Left kidney (tissue), 8 donors: ENCODE results near the gene NME9. TPM values are rescaled to one million over a fixed set of nuclear protein-coding genes. Genes with fewer than 3 reads are reported as not detected.
A peak's percentile ranks its signal among the peaks of the same experiment; 100 is the strongest.
"Not testable (repeated sequence)": the region's sequence is repeated elsewhere in the genome, so short reads cannot be mapped to it uniquely, and the experiment has no call there.

ENCODE experiments used
- DNase-seq: peaks from one replicate; pipeline ENCODE4 v3.0.0-alpha.2; 2013
- long read RNA-seq, 8 donors: transcript quantifications; one replicate each; lab custom pipeline, GENCODE V29; 2026
- polyA plus RNA-seq: library from polyadenylated mRNA; unstranded; fragments of 120-200 nt; gene quantifications from one replicate; pipeline ENCODE4 v1.2.1, GENCODE V29; 2013; ENCODE audit not compliant: insufficient read length

NME9 gene, protein sequence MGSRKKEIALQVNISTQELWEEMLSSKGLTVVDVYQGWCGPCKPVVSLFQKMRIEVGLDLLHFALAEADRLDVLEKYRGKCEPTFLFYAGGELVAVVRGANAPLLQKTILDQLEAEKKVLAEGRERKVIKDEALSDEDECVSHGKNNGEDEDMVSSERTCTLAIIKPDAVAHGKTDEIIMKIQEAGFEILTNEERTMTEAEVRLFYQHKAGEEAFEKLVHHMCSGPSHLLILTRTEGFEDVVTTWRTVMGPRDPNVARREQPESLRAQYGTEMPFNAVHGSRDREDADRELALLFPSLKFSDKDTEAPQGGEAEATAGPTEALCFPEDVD
- polyA plus RNA-seq: 4.8 TPM
- long read RNA-seq, donor 1: 0 reads
- long read RNA-seq, donor 2: 0 reads
- long read RNA-seq, donor 3: 0 reads
- long read RNA-seq, donor 4: 0 reads
- long read RNA-seq, donor 5: 0 reads
- long read RNA-seq, donor 6, partial matches to known transcripts: 26 of 26 reads
- long read RNA-seq, donor 6, other reads (novel, unspliced or antisense): 0 of 26 reads
- long read RNA-seq, donor 7: 0 reads
- long read RNA-seq, donor 8: 0 reads

DNA sequence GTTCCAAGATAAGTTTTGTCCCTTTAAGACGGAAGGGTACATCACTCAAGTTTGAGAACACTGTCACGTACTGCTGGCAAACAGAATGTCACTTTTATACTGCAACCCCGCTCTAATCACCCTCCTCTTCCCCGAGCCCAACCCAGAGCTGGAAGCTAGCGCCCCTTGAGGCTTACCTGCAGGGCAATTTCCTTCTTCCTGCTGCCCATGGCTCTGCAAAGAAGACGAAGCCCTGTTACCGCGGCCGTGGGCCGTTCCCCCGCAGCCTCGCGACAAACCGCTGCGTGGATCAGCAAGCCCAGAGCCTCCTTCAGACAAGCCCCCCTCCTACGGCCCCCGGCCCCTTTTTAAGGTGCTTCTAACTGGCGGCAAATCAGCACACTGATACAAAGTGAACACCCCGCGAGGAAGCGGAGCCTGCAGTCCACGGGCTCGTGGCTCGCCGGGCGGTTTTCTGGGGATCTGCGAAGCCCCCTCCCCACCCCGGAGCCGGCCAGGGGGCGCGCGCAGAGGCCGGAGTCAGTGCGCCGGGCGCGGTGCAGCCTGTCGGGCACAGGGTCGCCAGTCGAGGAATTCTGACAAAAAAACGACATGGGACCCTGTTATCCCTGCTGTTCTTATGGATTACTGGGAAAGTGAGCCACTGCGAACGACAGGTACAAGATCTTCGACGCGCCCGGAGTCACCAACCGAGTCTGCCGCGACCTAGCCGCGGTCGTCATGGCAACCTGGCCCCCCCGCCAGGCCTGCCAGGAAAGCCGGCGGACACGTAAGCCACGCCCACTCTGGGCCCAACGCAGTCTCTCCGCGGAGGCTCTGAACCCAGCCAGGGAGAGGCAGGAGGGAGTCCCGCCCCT, at the start of gene NME9:
Gene NME9 (minus strand): TSS at position 725 of the 857 bp plus-strand sequence. CDS start 516 bp downstream, at position 209.
- DNase-seq: peak; percentile 87

DNA sequence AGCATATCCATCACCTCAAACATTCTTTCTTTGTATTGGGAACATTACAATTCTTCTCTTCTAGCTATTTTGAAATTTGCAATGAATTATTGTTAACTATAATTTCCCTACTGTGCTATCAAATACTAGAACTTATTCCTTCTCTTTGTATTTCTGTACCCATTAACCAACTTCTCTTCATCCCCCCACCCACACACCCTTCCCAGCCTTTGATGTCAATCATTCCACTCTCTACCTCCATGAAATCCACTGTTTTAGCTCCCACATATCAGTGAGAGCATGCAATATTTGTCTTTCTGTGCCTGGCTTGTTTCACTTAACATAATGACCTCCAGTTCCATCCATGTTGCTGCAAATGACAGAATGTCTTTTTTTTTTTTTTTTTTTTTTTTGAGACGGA, 49.3 kb upstream of the NME9 start:
- no peak for DNase-seq

DNA sequence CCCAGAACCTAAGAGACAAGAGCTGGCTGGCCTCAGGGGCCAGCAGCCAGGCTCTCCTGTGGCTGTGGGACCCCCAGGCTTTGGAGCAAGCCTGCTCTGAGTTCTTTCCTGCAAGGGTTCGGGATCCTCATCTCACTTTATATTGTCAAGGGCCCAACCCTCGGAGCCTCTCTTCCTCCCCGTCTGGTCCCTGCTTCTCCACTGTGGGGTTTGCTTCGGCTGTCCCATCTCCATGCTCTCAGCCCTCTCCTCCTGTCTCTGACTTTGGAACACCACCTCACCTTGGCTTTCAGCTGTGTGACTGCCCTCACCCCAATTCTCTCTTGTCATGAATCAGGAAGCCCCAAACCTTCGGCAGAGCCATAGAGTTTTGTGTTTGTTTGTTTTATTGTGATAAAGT, 48.7 kb upstream of the NME9 start:
- DNase-seq: no peak

DNA sequence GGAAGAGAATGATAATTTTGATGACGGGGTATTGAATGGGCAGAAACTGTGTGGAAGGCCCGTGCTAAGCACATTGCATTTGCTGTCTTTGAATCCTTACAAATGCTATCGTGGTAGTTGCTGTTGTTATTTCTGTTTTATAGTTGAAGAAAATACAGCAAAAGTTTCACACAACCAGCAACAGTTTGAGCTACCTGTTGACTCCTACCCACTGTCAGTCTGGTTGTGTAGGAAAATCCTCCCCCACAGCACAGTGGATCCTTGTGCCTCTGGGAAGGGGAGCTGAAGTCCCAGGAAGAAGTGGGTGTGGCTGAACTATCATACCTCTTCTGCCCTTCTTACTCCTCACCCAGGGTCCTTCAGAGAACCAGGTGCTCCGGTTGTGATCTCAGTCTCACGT, 48.2 kb upstream of the NME9 start:
- no peak for DNase-seq

DNA sequence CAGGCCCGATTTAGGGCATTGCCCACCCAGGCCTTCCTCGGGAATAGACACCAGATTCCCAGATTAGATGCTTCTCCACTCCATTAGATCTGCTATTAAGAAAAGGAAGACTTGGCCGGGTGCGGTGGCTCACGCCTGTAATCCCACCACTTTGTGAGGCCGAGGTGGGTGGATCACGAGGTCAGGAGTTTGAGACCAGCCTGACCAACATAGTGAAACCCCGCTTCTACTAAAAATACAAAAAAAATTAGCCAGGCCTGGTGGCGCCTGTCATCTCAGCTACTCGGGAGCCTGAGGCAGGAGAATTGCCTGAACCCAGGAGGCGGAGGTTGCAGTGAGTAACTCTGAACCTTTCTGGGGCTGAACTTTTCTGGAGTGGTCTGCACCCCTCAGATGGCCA, 47.6 kb upstream of the NME9 start:
- not testable (repeated sequence) for DNase-seq

DNA sequence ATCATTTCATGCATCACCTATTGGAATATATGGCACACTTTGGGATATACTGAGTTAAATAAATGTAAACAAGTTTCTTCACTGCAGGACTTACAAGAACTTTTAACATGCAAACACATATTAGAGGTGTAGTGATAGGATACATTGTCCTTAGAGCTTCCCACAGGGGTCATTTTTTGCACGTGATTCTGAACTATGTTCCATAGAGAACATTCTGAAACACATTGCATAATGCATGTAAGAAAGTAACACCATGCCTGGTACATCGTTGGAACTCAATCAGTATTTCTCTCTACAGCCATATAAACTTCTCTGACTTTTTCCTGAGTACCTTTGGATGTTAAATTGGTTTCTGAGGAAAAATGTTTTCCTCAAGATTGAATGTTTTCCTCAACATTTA, 47.0 kb upstream of the NME9 start:
- no peak for DNase-seq

DNA sequence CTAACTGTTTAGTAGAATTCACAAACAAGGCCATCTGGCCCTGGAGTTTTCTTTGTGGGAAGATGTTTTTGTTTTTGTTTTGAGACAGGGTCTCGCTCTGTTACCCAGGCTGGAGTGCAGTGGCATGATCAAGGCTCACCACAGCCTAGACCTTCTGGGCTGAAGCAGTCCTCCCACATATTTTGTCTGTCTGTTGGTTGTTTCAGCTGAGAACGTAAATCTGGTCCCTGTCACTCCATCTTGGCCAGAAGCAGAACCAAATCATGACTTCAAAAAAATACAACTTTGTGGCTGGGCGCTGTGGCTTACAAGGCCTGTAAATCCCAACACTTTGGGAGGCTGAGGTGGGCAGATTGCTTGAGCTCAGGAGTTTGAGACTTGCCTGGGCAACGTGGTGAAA, 45.8 kb upstream of the NME9 start:
- no peak for DNase-seq

DNA sequence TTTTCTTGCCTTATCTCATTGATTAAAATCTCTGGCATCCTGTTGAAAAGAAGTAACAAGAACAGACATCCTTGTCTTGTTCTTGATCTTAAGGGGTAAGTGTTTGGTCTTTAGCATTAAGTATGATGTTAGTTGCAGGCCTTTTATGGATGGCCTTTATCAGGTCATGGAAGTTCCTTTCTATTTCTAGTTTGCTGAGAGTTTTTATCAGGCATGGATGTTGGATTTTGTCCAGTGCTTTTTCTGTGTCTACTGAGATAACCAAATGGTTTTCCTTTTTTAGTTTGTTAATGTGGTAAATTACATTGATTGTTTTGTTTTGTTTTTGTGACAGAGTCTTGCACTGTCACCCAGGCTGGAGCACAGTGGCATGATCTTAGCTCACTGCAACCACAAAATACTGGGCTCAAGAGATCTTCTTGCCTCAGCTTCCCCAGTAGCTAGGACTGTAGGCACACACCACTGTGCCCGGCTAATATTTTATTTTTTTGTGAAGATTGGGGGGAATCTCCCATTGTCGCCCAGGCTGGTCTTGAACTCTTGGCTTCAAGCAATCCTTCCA, 45.0 kb upstream of the NME9 start:
- no peak for DNase-seq

DNA sequence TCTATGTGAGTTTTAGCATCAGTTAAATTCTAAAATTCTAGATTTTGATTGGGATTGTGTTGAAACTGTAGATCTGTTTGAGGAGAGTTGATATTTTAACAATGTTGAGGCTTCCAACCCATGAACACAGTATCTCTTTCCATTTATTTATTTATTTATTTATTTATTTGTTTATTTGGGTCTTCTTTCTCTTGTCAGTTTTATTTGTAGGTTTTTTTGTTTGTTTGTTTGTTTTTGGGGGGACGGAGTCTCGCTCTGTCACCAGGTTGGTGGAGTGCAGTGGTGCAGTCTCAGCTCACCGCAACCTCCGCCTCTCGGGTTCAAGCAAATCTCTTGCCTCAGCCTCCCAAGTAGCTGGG, 44.1 kb upstream of the NME9 start:
- DNase-seq: no peak

DNA sequence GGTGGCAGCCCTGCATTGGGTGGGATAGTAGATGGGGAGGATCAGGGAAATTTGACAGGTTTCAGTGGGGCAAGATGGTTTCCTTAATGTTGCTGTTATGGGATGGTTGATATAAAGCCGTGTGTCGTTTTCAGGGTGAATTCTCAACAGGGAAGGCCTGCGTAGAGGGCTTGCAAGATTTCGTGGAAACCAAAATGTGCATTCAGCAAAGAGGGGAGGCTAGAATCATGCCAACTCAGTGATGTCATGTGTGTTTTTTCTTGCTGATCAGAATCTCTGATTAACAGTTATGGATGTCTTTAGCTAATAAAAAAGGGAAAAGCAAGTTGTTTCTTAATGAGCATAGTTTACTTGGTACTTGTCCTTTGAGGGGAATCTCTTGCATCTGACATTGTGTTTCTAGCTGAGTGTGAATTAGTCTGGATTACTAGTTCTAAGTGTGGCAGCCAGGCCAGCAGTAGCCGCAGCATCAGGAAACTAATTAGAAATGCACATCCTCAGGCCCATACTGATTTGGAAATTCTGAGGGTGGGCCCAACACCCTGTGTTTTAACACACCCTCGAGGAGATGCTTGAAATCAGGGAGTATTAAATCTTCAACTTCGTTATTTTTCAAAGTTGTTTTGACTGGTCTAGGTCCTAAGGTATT, 43.6 kb upstream of the NME9 start:
- DNase-seq: no peak

DNA sequence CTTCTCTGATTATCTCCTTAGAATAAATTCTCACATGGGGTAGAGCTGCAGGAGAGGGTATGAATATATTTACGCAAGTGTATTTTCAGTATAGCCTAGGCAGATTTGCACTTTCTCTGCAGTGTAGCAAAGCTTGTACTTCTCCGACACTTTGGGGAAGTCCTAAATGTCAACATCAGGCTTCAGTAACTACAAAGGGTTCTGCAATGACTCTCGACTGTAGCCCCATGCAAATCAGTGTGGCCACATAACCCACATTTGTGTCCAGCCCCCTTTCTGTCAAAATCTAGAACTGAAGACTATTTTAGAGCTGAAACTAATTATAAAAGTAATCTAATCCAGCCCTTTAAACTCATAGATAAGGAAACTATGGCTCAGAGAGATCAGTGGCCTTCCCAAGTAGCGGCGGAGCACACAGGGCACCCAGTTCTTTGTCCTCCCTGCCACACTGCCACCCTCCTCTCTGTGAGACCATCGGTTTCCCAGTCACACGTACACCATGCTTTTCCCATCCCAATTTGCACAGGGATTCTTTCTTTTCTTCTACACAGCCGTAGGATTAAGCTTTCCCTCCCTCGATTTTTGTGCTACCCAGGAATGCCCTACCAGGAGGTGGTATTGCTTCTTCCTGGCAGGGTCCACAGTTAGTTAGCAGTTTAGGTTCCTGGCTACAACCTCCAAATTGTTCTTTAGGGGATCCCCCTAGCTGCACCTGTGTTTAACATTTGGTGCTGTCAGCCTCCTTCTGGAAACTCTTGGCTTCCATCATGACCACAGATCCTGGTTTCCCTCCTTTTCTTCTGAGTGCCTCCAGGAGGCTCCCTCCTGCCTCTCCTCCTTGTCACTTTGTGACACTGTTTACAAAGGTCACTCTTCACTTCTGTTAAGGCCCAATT, 41.7 kb upstream of the NME9 start:
- no peak for DNase-seq

DNA sequence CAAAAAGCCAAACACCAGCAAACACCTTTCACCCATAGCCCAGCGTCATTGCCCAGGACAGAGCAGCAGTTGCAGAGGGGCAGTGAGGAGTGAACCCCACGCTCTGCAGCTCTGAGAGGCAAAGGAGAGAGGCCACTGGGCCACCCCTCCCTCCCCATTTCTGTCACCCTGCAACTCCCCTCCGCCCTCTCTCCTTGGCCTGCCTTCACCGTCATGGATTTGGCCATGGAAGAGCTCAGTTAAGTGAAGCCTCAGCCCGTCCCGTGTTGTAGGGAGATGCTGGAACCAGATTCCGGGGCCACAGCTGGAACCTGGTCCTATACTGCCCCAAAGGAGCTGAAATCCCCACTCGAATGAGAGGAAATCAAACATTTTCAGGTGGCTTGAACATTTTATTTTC, 40.7 kb upstream of the NME9 start:
- no peak for DNase-seq

DNA sequence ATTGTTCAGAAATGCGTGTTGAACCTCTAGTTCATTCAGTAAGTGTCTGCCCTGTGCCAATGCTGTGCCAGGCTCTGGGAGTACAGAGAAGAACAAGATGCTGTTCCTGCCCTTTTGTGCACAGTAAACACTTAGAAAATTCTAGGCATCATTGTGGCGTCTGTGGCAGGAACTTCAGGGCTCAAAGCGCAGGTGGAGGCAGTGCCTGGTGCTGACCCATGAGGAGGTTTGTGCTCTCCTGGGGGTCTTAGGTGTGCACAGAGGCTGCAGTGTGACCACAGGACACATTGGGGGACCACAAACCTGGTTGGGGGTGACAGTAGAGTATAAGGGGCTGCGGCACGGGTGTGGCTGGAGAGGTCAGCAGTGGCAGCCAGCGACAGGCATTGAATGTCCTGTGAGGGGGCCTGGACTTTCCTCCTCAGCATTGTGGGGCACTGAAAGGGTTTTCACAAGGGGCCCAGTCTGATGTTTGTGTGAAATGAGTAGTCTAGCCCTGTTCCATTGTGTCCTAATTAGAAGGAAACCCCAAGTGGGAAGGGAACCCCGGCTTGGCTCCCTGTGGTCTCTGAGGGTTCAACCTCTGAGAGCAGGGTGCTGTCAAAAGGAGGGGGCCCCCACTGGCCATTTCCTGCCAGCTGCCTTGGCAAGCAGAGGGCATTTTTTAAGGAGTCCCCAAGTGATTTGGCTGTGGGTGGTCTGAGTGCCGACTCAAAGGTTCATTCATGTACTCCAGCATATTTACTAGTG, 39.7 kb upstream of the NME9 start:
- DNase-seq: no peak

DNA sequence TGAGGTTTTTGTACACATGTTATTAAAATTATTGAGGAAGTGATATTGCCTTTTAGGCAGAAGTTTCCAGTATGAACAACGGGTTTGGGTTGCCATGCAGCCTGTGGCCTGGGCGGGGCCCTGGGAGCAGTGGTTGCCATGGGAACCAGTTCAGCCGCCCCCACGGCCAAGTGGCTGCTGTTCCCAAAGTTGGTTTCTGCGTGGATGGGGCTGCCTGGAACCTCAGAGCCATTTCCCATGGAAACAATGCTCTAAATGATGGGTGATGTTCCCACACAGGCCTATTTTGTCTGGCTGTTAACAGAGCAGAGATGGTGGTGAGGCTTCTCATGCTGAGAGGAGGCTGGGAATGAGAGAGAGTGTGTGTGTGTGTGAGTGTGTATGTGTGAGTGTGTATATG, 38.3 kb upstream of the NME9 start:
- no peak for DNase-seq

DNA sequence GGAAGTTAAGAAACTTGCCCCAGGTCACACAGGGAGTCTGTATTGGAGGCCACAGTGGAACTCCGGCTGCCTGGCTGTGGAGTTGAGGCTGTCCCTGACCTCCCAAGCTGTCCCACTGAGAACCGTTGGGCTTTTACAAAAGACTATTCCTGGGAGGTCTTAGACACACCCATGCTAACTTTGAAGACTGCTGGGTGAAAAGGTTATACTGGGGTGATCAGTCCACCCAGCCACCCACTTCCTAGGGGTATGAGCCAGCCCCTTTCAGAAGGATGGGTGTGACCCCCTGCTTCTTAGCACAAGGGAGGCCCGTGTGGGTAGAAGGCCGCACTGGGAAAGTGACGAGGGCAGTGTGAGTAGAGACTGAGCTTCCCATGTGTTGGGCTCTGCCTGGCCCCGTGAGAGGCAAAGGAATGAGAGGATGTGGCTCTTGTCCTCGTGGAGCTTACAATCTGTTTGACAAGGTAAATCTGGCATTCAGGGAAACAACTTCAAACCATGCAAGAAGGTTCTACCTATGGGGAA, 37.7 kb upstream of the NME9 start:
- no peak for DNase-seq

DNA sequence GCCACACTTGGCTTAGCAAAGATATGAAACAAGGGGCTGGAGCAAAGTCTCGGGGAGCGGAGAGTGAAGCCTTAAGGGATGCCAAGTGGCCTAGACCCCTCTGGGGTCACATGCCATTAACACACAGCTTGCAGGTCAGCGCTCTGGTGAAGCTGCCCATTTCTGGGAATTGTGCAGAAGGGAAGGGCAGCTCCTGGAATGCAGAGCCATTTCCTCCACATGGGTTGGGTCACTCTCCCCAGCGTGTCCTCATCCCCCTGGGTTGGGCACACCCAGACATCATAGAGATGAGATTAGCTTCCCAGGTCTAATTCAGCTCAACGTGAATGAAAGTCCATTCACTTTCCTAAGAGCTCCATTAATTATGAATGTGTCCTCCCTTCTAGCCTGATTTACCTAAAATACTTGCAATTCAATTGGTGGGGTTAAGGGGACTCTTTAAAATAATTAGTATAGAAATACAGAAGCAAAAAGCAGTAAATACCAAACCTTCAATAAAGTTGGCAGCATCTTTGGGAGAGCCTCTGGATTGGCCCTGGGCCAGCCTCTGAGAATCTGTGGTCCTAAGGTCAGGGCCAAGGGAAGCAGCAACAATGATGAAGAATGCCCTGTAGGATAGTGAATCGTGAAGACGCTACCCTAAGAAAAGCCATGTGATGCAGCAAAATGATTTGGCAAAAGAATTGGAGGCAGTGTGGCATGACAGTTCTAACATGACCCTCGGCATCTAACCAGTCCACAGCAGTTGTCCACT, 36.5 kb upstream of the NME9 start:
- DNase-seq: no peak

DNA sequence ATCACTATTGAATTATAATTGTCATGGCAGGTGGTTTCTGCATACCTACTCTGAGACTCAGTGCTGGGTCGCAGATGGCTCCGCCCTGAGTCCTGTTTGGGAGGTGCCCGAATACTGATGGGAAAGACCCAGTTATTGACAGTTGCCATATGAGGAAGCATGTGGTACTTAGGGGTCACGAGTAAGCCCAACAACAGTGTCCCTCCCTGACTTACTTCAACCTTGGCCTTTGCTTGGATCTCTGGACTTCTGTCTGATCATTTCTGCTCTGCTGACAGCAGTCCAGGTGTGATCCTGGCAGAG, 35.6 kb upstream of the NME9 start:
- DNase-seq: no peak

DNA sequence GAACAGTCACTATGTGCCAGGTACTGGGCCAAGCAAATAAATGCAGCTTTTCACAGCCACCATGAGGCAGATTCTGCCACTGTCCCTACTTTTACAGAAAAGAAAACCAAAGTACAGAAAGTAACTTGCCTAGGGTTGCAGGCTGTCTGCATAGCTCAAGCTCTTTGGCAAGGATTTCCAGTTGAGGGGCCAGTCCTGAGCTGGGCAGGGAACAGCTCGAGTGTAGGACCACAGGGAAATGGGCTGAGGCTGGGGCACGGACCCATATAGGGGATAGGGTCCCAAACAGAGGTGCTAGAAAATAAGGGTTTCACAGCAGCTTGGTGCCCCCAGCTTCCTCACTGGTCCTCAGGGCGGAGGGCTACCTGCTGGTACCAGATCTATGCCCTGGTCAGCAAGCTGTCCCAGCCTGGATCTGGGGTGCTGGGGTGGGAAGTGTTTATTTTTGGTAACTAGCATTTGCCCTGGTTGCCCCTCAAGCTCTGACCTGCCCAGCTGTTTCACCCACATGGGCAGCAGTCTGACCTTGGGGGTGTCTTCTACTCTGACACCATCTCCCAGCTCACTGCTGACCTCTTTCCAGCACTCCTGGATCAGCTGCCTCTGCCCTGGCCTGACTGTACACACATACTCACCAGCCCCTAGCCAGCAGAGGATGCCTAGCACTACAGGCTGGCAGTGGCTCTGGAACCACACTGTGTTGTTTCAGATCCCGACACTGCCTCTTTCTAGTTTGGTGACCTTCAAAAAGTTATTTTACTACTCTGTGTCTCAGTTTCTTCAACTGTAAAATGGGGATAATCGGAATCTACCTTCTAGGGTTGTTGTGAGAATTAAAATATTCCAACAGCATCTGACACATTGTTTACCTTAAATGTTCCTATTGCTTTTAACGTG, 35.0 kb upstream of the NME9 start:
- DNase-seq: no peak

DNA sequence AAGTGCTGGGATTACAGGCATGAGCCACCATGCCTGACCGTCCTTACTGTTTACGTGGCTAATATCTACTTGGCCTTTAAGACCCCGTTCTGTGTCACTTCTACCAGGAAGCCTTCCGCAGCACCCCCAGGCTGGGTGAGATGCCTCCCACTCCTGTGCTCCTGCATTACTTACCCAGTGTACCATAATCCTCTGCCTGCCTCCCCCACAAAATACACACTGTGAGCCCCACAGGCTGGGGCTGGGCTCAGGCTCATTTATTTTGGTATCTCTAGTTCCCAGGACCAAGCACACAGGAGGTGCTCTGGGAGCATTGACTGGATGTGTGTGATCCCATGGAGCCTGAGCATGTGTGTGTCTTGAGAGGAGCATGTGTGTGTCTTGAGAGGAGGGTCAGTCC, 33.7 kb upstream of the NME9 start:
- no peak for DNase-seq
